GM12878 (cell line): ENCODE data around the gene PSMD4. TPM values are rescaled to one million over a fixed set of nuclear protein-coding genes. Genes with fewer than 3 reads are reported as not detected.
A peak's percentile ranks its signal among the peaks of the same experiment; 100 is the strongest.

ENCODE experiments used
- ATAC-seq: fragments of 200-7000 bp; cut with Tn5 transposase; 3 replicates; pipeline ENCODE4 v1.9.1; 2020; ENCODE audit warnings: mild to moderate bottlenecking, moderate library complexity
- BruUV-seq: library from RNA; stranded (reverse); fragments of 400-500 nt; replicated peaks from 2 replicates; lab custom pipeline; 2021; lab: Mats Ljungman, UMichigan
- CTCF ChIA-PET: fragments of 300-600 bp; sonication (Branson Sonifier 250); formaldehyde crosslinking; extraction: SDS; loops from one replicate; lab custom pipeline; 2021; ENCODE audit warnings: inconsistent platforms; lab: Yijun Ruan, JAX
- POLR2A ChIA-PET: fragments of 350-600 bp; formaldehyde crosslinking; extraction: SDS; loops from one replicate; lab custom pipeline; 2021; ENCODE audit warnings: inconsistent platforms; lab: Charles Lee
- RAD21 ChIA-PET: fragments of 300-600 bp; sonication (Branson Sonifier 250); formaldehyde crosslinking; loops from one replicate; lab custom pipeline; 2023; ENCODE audit warnings: antibody characterized with exemption; ENCODE audit not compliant: unreplicated experiment; lab: Charles Lee
- SMC1A ChIA-PET: fragments of 300-600 bp; sonication (Branson Sonifier 250); formaldehyde crosslinking; loops from one replicate; lab custom pipeline; 2023; ENCODE audit not compliant: unreplicated experiment, uncharacterized antibody; lab: Charles Lee
- DNase-seq: peaks from one replicate; pipeline ENCODE4 v3.0.0-alpha.2; 2011; ENCODE audit warnings: low read depth, low spot score
- FAIRE-seq: peaks from 3 replicates; lab custom pipeline; 2011; peaks lifted over from hg19 to GRCh38; lab: Jason Lieb, UNC
- H2AFZ ChIP-seq: 2 replicates; pipeline ENCODE4 v1.6.0; 2011; ENCODE audit warnings: low read depth, low read length, control low read depth; ENCODE audit not compliant: control insufficient read depth
- H3K27ac ChIP-seq: 2 replicates; pipeline ENCODE4 v1.5.1; 2011; ENCODE audit warnings: control low read depth; ENCODE audit not compliant: control insufficient read depth, insufficient read depth
- H3K27me3 ChIP-seq, 2 experiments: replicated peaks in 1 of 2; 2 replicates each; pipeline versions ENCODE4 v1.6.0 to v1.6.1; 2011; ENCODE audit warnings: low read length in 1 of 2; ENCODE audit not compliant: control insufficient read depth in 2 of 2, insufficient read depth in 2 of 2
- H3K36me3 ChIP-seq, 2 experiments: 2 replicates each; pipeline ENCODE4 v1.5.1; 2011; ENCODE audit warnings: low read length in 1 of 2; ENCODE audit not compliant: control insufficient read depth in 2 of 2, insufficient read depth in 2 of 2
- H3K4me1 ChIP-seq: 2 replicates; pipeline ENCODE4 v1.6.1; 2011; ENCODE audit warnings: mild to moderate bottlenecking, low read length, moderate library complexity, mixed read lengths; ENCODE audit not compliant: control insufficient read depth, insufficient read depth
- H3K4me2 ChIP-seq: 2 replicates; pipeline ENCODE4 v1.6.0; 2011; ENCODE audit warnings: control low read depth; ENCODE audit not compliant: control insufficient read depth, insufficient read depth
- H3K4me3 ChIP-seq: fragments of 200-600 bp; sonication (generic); 2 replicates; pipeline ENCODE4 v1.5.1; 2016
- H3K79me2 ChIP-seq: 2 replicates; pipeline ENCODE4 v1.6.0; 2011; ENCODE audit warnings: low read length; ENCODE audit not compliant: control insufficient read depth, insufficient read depth
- H3K9ac ChIP-seq: 2 replicates; pipeline ENCODE4 v1.8.0; 2011; ENCODE audit warnings: low read length, control low read depth, mixed read lengths; ENCODE audit not compliant: control insufficient read depth, insufficient read depth
- H3K9me3 ChIP-seq: replicated peaks from 3 replicates; pipeline ENCODE4 v1.5.1; 2011; ENCODE audit warnings: mild to moderate bottlenecking, low read length; ENCODE audit not compliant: control insufficient read depth, insufficient read depth
- H4K20me1 ChIP-seq: 2 replicates; pipeline ENCODE4 v1.6.0; 2011; ENCODE audit not compliant: control insufficient read depth, insufficient read depth
- CEBPB ChIP-seq, 2 experiments: fragments of 150-350 bp in 1 of 2; IDR thresholded peaks; 2 replicates each; pipeline ENCODE4 v1.6.1; 2012 to 2014; ENCODE audit warnings: low read depth in 2 of 2, low read length in 2 of 2, borderline replicate concordance in 1 of 2, inconsistent platforms in 1 of 2
- KAT2A ChIP-seq: conservative IDR thresholded peaks from 2 replicates; pipeline ENCODE4 v1.6.1; 2011; ENCODE audit warnings: low read depth, low read length; ENCODE audit not compliant: control insufficient read depth
- PML ChIP-seq: IDR thresholded peaks from 2 replicates; pipeline ENCODE4 v1.6.1; 2012; ENCODE audit warnings: low read length, inconsistent platforms
- POLR2A ChIP-seq: IDR thresholded peaks from 2 replicates; pipeline ENCODE4 v1.6.1; 2011; ENCODE audit warnings: low read depth, mild to moderate bottlenecking, low read length
- WGBS: methylation state at CpG from one replicate; pipeline ENCODE4 v1.1.6; 2016; ENCODE audit warnings: low lambda C conversion rate; ENCODE audit not compliant: insufficient replicate concordance, insufficient coverage; ENCODE audit errors: missing lambda C conversion rate; 5-methylcytosine and 5-hydroxymethylcytosine counted together
- in situ Hi-C: fragments of 300-500 bp; cut with MboI; formaldehyde crosslinking; loops from 9 replicates; pipeline ENCODE4 v1.14.3; 2018; ENCODE audit warnings: mixed read lengths
- intact Hi-C: fragments of 100-400 bp; cut with micrococcal nuclease; formaldehyde crosslinking; loops from one replicate; pipeline ENCODE4 v1.14.2; 2022; ENCODE audit not compliant: unreplicated experiment
- polyA plus RNA-seq, 11 experiments: library from polyadenylated mRNA; depleted of rRNA in 4 of 11; unstranded in 6 of 11; stranded (reverse) in 5 of 11; fragments of >200 nt; fragmentation: Nextera tagmentation in 4 of 11; fragmentation: Illumina TruSeq in 1 of 11; extraction: Ambion mirVana in 4 of 11; extraction: Trizol in 1 of 11; gene quantifications; 1 replicate in 1 of 11; 2 replicates in 10 of 11; pipeline versions ENCODE4 v1.2.1 to v1.2.3, GENCODE V29; 2011 to 2016; ENCODE audit warnings: inconsistent platforms in 2 of 11, missing spikeins in 2 of 11, low read depth in 1 of 11
- total RNA-seq, 4 experiments: library from RNA; depleted of rRNA in 3 of 4; stranded (reverse); fragments of >200 nt in 3 of 4; fragmentation: Illumina TruSeq in 1 of 4; extraction: Trizol in 1 of 4; gene quantifications; 2 replicates each; pipeline versions ENCODE4 v1.2.1 to v1.2.3, GENCODE V29; 2013 to 2021
- TF ChIP-seq, protein P1 (sequence below): IDR thresholded peaks from 2 replicates; pipeline ENCODE4 v1.6.1; 2011; ENCODE audit warnings: borderline replicate concordance, low read depth, mild to moderate bottlenecking, moderate library complexity, low read length; ENCODE audit not compliant: insufficient read depth, poor library complexity, severe bottlenecking
- TF ChIP-seq, protein P2 (sequence below): fragments of 450-650 bp; IDR thresholded peaks from 2 replicates; pipeline ENCODE4 v1.6.1; 2016; ENCODE audit warnings: mild to moderate bottlenecking

The PSMD4 gene
- total and polyA plus RNA-seq, 10 of the 15 experiments (the other 5 are each of a cell fraction or from before 2014, with no cell fraction given), result 129 to 281 (median 188) TPM

DNA sequence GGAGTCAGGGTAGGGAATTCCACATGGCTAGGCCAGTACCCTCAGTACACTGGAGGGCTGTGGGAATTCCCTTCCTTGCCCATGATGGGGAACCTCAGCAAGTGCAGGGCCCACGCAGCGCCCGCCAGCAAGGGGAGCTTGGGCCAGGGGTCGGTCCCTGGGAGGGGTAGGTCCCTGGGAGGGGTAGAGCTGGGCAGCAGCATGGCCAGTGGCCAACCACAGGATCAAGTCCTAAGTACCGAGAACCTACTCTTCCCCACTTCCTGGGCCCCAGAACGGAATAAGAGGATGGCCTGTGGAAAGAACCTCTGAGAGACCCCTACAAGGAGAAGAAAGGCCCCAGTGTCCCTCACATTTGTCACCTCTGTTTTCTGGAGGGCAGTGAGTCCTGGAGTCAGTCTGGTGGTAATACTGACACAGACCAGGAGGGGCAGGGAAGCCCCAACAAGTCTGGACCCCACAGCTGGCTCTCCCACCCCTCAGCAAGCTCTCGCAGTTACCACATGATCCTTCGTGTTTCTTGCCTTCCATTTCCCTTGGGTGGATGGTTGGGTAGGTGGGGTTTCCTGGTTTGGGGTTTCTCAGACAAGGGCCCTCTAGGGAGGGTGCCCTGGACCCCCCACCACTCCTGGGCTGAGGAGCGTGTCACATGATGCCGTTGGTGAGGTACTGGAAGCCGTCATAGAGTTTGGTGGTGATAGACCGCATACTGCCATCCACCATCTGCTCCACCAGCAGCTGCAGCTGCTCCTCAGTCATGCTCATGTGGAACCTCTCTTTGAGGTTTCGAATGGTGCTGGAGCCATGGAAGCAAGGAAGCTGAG is 37.9 kb downstream of the PSMD4 start (continued):
- TF ChIP-seq CEBPB (IDR thresholded peaks at IDR 0.05; ENCODE audit: borderline replicate concordance in 1 of 2, low read depth in 2 of 2, low read length in 2 of 2) (no peak), PML (0 out of 2 replicates have a peak, but pooled peaks have one; percentile 11)
- TF ChIP-seq, protein P1, sequence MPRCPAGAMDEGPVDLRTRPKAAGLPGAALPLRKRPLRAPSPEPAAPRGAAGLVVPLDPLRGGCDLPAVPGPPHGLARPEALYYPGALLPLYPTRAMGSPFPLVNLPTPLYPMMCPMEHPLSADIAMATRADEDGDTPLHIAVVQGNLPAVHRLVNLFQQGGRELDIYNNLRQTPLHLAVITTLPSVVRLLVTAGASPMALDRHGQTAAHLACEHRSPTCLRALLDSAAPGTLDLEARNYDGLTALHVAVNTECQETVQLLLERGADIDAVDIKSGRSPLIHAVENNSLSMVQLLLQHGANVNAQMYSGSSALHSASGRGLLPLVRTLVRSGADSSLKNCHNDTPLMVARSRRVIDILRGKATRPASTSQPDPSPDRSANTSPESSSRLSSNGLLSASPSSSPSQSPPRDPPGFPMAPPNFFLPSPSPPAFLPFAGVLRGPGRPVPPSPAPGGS, result peak; percentile 31
- TF ChIP-seq, protein P2, sequence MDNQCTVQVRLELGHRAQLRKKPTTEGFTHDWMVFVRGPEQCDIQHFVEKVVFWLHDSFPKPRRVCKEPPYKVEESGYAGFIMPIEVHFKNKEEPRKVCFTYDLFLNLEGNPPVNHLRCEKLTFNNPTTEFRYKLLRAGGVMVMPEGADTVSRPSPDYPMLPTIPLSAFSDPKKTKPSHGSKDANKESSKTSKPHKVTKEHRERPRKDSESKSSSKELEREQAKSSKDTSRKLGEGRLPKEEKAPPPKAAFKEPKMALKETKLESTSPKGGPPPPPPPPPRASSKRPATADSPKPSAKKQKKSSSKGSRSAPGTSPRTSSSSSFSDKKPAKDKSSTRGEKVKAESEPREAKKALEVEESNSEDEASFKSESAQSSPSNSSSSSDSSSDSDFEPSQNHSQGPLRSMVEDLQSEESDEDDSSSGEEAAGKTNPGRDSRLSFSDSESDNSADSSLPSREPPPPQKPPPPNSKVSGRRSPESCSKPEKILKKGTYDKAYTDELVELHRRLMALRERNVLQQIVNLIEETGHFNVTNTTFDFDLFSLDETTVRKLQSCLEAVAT, result no peak

DNA sequence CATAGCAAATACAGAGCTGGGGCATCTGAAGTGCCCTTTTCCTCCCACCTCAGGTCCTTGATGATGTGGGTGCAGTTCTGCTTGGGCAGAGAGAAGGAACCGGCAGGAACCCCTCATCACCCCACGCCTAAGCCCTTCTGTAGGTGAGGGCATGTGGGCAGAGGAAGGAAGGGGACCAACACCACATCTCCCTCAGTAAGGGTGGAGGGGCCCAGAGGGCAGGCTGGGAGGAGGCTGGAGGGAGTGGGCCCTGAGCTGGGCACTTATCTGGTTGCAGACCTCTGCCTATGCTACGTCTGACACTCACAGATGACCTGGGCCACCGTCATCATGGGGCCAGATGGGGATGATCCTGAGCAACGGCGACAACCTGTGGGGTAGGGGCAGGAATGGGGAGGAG is 38.6 kb downstream of the PSMD4 start:
- CTCF ChIA-PET, result interaction anchor here (1.9 kb wide), 1 partner anchor 47 kb away, joined by 6 read pairs; no protein-coding TSS in a partner anchor
- WGBS, result 53% methylated on average over 6 of the region's 6 CpGs
- intact Hi-C loops, result no loop called here
- Histone ChIP-seq H3K27me3 (no peaks in the 10 kb centered on the region), H3K9me3 (no peaks in the 10 kb centered on the region), H3K27ac (no peak overlapping the region), H3K4me3 (no peak overlapping the region), H3K9ac (no peak overlapping the region), H3K36me3 (peaks cover 13 to 34% of the 10 kb centered on the region in 2 experiments)
- BruUV-seq, result no TSS peak
- DNase-seq, result no peak
- no peak for FAIRE-seq
- TF ChIP-seq KAT2A (no peak), POLR2A (peak; percentile 9; the same call in 1 of the 2 replicates)
- TF ChIP-seq, all 136 proteins: peak for 1
- H4K20me1 ChIP-seq, result no peaks in the 10 kb centered on the region
- no peak overlapping the region for H3K4me2 ChIP-seq
- no peak for ATAC-seq
- H3K79me2 ChIP-seq, result no peaks in the 10 kb centered on the region
- no peaks in the 10 kb centered on the region for H3K4me1 ChIP-seq
- ChIA-PET SMC1A (interaction anchor here (0.8 kb wide), 1 partner anchor 34 kb away, joined by 4 read pairs; the partner anchor contains the start of gene PI4KB), POLR2A (interaction anchor here (1.7 to 2.4 kb wide), 2 partner anchors 10 to 17 kb away, joined by 5 to 7 read pairs; no protein-coding TSS in a partner anchor), RAD21 (no interaction called here)
- in situ Hi-C loops, result loop anchor here (10.0 kb wide), 1 partner anchor 542 kb away; the partner anchor contains the start of genes C2CD4D and RORC
- no peak overlapping the region for H2AFZ ChIP-seq
